NCI-H187 (cell line): ENCODE measurements around the gene PASK.
A peak's percentile ranks its signal among the peaks of the same experiment; 100 is the strongest.
"Not testable (repeated sequence)": the region's sequence is repeated elsewhere in the genome, so short reads cannot be mapped to it uniquely, and the experiment has no call there.

Experiments used
- DNase-seq, 2 experiments: peaks; one replicate each; lab custom pipeline; 2025; lab: John Stamatoyannopoulos, UW

The PASK gene

GRCh38 chr2:241104611-241105010 lies 44.7 kb downstream of the PASK start:
- DNase-seq, result not testable (repeated sequence)

DNA sequence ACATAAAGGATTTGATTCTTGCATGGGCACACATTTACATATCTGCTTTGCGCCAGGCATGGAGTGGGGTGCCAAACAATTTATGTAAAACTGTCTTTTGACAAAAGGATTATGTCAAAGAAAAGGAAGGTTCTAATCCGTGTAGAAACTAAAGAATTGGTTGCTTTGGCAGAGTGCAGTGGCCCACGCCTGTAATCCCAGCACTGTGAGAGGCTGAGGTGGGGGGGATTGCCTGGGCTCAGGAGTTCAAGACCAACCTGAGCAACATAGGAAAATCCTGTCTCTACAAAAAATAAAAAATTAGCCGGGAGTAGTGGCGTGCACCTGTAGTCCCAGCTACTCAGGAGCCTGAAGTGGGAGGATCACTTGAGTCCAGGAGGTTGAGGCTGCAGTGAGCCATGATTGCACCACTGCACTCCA lies 46.1 kb downstream of the PASK start:
- DNase-seq, result no peak

DNA sequence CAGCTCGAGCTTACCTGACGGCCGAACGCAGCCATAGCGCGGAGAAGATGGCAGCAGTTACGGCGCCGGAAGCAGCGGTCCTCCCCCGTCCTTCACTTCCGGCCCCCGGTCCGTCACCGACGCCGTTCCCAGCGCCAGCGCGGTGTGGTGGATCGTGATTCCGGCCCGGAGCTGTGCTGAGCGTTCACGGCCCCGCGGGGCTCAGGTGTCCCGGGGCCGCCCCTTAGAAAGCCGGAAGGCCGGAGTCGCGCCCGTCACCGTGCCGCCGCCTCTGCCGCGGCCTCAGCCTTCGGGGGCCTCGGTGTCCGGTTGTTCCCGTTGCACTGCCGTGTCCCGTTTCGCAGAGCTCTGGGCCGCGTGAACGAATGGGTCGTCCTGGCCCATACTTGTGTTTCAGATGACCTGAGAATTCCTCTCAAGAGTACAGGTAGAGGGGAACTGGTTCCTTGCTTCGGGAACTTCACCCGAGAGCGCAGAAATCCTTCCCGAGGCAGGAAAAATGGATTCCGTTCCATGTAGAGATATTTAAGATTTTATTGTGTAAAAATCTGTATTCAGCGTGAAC lies 47.0 kb downstream of the PASK start, which contains the start of gene MTERF4:
Gene MTERF4, minus strand, starts transcription at position 49 of the 565 bp plus-strand sequence. Its CDS starts 14 bp downstream, at position 35.
- DNase-seq, result peak; percentile 7 to 53

GRCh38 chr2:241099246-241099645 lies 50.0 kb downstream of the PASK start:
- DNase-seq, result no peak

DNA sequence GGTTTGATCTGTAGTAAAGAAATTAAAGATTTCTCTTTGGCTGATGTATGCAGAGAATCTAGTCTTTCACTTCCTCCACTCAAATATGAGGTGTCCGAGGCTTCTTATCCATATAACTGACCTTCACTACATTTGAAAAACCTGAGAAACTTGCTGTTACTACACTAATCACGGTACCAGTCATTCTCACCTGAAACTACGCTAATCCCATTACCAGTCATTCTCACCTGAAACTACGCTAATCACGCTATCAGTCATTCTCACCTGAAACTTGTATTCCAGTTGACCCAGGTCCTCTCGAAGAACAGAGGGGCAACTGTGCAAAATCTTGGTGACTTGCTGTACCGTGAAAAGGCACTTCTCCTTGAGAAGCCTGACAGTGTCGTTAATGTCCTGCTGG lies 52.3 kb downstream of the PASK start:
- DNase-seq, result no peak

DNA sequence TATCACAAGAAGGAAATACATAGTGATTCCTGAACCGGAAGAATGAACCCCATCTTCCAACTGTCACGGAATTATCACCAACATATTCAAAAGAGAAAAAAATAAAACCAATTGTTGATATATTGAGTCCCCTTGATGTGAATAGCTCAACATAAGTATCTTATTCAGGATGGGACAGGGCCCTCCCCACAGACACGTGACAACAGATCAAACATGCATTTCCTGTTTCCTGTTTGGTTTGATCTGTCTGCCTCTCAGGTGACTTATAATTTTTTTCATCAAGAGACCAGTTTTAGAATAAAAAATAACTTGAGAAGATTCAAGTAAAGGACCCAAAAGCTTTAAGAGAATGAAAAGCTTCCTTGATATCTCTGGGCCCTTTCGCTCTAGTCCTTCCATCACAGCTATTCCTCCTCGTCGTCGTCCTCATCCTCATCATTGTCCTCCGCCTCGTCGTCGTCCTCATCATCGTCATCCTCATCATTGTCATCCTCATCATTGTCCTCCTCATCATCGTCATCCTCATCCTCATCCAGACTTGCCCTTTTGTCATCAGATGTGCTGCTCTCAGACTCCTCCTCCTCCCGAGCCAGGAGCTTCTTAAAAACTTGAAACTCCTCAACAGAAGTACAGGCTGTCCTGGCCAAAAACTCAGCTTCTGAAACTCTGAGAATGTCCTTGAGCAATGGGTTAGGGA lies 53.5 kb downstream of the PASK start:
- no peak for DNase-seq

DNA sequence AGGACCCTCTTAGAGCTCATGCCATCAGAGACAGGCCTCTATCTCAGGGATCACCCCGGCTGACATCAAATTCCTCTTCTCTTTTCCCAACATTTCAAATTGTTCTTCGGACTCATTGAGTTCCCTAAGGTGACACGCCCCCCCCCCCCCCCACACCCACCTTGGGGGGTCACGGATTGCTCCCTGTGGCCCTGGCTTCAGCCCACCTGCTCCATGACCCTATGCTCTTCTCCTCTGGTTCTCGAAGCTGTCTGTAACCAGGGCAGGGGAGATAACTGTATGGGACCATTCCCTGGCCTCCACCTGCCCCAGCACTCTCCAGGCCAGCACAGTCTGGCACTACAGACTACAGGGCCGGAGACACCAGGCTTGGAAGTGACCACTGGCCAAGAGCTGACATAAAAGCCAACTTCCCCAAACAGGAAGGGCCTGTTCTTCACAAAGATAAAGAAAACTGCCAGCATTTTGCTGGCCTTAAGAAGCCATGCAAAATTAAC lies 54.3 kb downstream of the PASK start:
- DNase-seq, result no peak

DNA sequence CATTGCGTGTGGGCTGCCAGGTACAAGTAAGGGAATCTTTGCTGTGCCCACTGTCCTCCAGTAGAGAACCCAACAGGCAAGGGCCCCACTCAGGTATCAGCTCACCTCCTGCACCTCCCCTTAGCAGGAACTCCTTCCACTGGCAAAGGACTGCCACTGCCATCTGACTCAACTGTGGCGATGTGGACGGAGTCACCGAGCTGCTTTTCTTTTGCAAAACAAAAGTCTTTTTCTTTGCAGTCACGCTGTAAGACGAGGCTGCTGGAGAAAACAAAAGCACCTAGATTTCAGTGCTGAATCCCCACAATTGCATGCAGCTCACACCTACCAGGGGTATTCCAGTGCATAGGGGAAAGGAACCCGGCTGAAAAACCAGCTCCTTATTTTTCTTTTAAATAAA lies 55.1 kb downstream of the PASK start:
- no peak for DNase-seq

- peak in 1 of 2 experiments; percentile 9 for DNase-seq
Observed at GRCh38 chr2:241093133-241093781, 56.0 kb downstream of the PASK start.

- peak; percentile 12 to 16 for DNase-seq
Observed at GRCh38 chr2:241092677-241093076, 56.6 kb downstream of the PASK start.

DNA sequence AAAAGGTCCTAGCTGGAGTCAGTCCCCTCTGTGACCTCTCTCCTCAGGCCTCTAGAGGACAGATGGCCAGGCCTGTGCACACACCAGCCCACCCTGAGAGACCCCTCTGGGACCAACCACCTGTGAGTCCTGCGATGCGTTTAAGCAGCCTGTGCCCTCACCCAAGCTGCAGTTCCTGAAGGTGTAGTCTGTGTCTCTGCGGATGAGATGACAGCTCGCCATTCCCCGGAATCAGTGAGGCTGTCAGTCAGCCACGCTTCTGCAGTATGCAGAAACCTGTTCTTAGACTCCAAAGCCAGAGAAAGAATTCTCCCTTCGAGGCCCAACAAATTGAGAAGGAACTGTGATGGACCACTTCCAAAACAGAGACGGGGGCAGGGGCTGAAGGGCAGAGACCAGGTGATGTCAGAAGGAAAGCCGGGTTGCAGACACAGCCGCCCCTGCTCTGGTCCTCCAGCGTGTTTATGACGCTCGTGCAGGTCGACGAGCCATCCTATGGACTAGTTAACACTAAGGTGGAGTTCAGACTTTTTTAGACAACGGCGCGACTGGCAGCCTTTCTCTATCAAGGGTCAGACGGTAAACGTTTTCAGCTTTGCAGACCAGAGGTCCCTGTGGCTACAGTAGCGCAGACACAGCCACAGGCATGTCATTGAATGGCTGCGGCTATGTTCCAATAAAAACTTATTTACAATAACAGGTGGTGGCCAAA lies 57.4 kb downstream of the PASK start:
- DNase-seq, result no peak

DNA sequence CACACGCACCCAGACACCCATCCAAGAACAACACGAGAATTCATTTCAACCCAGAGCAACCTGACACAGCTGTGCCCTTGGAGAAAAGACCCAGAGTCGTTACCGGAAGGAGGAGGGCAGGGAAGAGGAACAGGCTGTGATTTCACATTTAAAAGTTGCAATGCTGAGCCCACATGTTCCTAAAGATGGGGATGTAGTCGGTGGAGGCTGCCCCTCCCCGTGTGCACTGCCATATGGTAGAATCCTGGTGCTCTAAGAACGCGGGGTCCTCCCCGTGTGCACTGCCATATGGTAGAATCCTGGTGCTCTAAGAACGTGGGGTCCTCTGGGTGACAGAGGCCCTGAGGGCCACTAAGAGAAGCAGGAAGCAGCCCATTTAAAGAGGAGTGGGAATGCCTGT lies 58.1 kb downstream of the PASK start:
- DNase-seq, result no peak

GRCh38 chr2:241088791-241089732 lies 60.2 kb downstream of the PASK start:
- DNase-seq, result no peak

- DNase-seq, result no peak
Observed at GRCh38 chr2:241088376-241088775, 60.9 kb downstream of the PASK start.

DNA sequence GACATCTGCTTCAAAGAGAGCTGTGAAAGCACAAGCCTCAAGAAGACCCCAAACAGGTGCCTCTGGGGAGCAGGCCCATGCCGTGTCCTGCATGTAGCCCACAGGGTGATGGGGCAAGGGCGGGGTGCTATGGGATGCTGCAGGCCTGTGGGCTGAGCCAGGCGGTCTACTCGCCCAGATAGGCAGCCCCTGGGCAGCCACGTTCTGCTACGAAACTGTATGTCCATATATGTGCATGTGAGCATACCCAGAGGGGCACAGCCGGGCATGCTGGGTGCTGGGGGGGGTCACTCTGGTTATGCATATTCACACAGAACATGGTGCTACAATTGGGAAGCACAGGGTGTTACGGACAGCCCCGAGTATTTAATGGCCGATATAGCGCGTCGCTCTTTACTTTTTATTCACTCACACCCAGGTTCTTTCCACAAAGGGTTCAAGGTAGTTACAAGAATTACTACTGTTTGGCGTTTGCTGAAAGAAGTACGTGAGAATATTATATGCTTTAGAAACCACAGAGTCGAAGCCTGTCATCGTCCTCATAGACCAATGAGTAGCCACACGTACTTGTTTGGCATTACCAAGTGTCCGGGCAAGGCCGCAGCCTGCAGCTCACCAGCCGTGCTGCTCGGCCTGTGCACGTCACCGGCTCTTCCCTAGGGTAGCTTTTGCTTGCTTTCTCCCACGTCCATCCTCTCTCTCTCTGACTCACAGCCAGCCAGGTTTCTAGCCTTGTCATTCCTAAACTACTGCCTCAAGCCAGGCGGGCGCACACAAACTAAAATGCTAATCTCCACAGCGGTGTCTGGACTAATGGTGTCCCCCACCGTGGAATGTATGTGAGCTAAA lies 61.6 kb downstream of the PASK start:
- no peak for DNase-seq

- DNase-seq, result no peak
Observed at GRCh38 chr2:241084856-241085444, 64.3 kb downstream of the PASK start.

DNA sequence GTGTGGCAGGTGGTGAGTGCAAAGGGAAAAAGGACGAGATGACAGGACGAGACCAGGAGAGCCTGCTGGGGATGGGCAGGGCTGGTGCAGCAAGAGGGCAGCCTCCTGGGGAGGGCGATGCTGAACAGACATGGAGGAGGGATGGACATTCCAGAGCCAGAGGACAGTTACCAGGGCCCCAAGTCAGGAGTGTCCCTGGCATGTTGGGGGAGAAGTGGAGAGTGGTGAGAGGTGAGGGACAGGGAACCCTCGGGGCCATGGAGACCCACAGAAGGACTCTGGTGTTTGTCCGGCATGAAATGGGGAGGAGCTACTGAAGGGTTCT lies 66.2 kb downstream of the PASK start:
- DNase-seq, result no peak

- DNase-seq, result no peak
Observed at GRCh38 chr2:241082341-241083090, 66.8 kb downstream of the PASK start.

DNA sequence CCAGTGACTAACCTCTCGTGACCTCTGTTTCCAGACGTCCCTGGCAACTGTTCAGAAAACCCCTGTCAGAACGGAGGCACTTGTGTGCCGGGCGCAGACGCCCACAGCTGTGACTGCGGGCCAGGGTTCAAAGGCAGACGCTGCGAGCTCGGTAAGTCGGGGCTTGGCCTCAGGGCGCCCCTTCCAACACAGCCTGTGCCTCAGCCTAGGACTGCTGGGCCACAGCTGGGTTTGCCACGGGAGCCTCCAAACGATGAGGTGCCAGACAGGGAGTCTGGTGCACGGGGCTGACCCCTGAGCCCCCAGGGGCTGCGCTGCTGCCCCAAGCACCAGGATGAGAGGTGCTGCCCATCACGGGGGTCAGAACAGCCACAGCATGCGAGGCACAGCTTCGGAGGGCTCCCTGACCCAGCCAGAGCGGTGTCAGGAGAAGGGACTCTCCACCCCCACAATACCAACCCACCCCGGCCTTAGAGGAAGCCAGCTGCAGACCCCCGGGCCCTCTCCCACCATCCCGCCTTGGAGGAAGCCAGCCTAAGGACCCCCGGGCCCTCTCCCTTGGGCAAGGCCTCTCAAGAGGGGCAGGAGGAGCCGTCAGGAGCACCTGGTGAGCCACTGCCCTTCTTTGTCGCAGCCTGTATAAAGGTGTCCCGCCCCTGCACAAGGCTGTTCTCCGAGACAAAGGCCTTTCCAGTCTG lies 67.5 kb downstream of the PASK start:
- DNase-seq, result no peak
